IMR-90 (cell line): ENCODE measurements around the gene FAF1. TPM values are rescaled to one million over a fixed set of nuclear protein-coding genes. Genes with fewer than 3 reads are reported as not detected.

Experiments used
- ATAC-seq: fragments of 200-7000 bp; cut with Tn5 transposase; 2 replicates; pipeline ENCODE4 v1.9.1; 2020; ENCODE audit warnings: low read depth, mild to moderate bottlenecking, moderate library complexity
- BruUV-seq: library from RNA; stranded (reverse); fragments of 400-500 nt; replicated peaks from 2 replicates; lab custom pipeline; 2021; lab: Mats Ljungman, UMichigan
- CTCF ChIA-PET: fragments of 300-600 bp; formaldehyde crosslinking; extraction: SDS; loops from one replicate; lab custom pipeline; 2021; ENCODE audit warnings: antibody characterized with exemption; lab: Yijun Ruan, JAX
- POLR2A ChIA-PET: fragments of 300-600 bp; sonication (Branson Sonifier 250); formaldehyde crosslinking; loops from one replicate; lab custom pipeline; 2022; ENCODE audit warnings: antibody characterized with exemption; ENCODE audit not compliant: unreplicated experiment; lab: Charles Lee
- DNase-seq: peaks from one replicate; pipeline ENCODE4 v3.0.0; 2013
- H2AFZ ChIP-seq: replicated peaks from 2 replicates; pipeline ENCODE3; 2013; ENCODE audit warnings: low read length, mild to moderate bottlenecking; ENCODE audit not compliant: poor library complexity
- H2AK5ac ChIP-seq: 2 replicates; pipeline ENCODE4 v1.6.1; 2013; ENCODE audit warnings: low read depth, low read length, inconsistent platforms
- H2AK9ac ChIP-seq: replicated peaks from 2 replicates; pipeline ENCODE3; 2013; ENCODE audit warnings: mild to moderate bottlenecking, low read depth, low read length, moderate library complexity; ENCODE audit not compliant: poor library complexity
- H2BK120ac ChIP-seq: 2 replicates; pipeline ENCODE4 v1.6.1; 2013; ENCODE audit warnings: low read depth, low read length, inconsistent platforms
- H2BK15ac ChIP-seq: 3 replicates; pipeline ENCODE4 v1.6.1; 2013; ENCODE audit warnings: low read depth, low read length, inconsistent platforms
- H2BK20ac ChIP-seq: 2 replicates; pipeline ENCODE4 v1.6.1; 2013; ENCODE audit warnings: low read depth, mild to moderate bottlenecking, inconsistent platforms, low read length, moderate library complexity
- H2BK5ac ChIP-seq: 2 replicates; pipeline ENCODE4 v1.6.1; 2013; ENCODE audit warnings: mild to moderate bottlenecking, low read depth, low read length, inconsistent platforms; ENCODE audit not compliant: poor library complexity, severe bottlenecking
- H3K14ac ChIP-seq: replicated peaks from 2 replicates; pipeline ENCODE4 v1.6.1; 2013; ENCODE audit warnings: low read depth, low read length, inconsistent platforms
- H3K18ac ChIP-seq: 2 replicates; pipeline ENCODE4 v1.6.1; 2013; ENCODE audit warnings: low read depth, low read length, control low read depth
- H3K23ac ChIP-seq: 2 replicates; pipeline ENCODE4 v1.6.1; 2013; ENCODE audit warnings: low read depth, low read length, inconsistent platforms
- H3K27ac ChIP-seq: 2 replicates; pipeline ENCODE4 v1.5.1; 2013; ENCODE audit warnings: mild to moderate bottlenecking, control low read depth, low read length; ENCODE audit not compliant: insufficient read depth
- H3K27me3 ChIP-seq: 2 replicates; pipeline ENCODE4 v1.6.1; 2013; ENCODE audit warnings: low read length; ENCODE audit not compliant: control insufficient read depth, insufficient read depth
- H3K36me3 ChIP-seq: 2 replicates; pipeline ENCODE4 v1.6.1; 2013; ENCODE audit warnings: low read length, mixed read lengths; ENCODE audit not compliant: control insufficient read depth, insufficient read depth
- H3K4ac ChIP-seq: 2 replicates; pipeline ENCODE4 v1.6.1; 2013; ENCODE audit warnings: low read depth, low read length, inconsistent platforms
- H3K4me1 ChIP-seq: 2 replicates; pipeline ENCODE4 v1.6.1; 2013; ENCODE audit warnings: low read length, mixed read lengths; ENCODE audit not compliant: control insufficient read depth, insufficient read depth
- H3K4me2 ChIP-seq: 2 replicates; pipeline ENCODE4 v1.6.1; 2013; ENCODE audit warnings: low read depth, mild to moderate bottlenecking, control low read depth, low read length, moderate library complexity
- H3K4me3 ChIP-seq: 2 replicates; pipeline ENCODE4 v1.5.1; 2013; ENCODE audit warnings: low read depth, mild to moderate bottlenecking, control low read depth, low read length, moderate library complexity; ENCODE audit not compliant: insufficient read depth
- H3K56ac ChIP-seq: 2 replicates; pipeline ENCODE4 v1.6.1; 2013; ENCODE audit warnings: low read length, inconsistent platforms; ENCODE audit not compliant: insufficient read depth; ENCODE audit errors: extremely low read depth
- H3K79me1 ChIP-seq, 2 experiments: 2 replicates each; pipeline ENCODE4 v1.6.1; 2013; ENCODE audit warnings: low read length in 2 of 2, inconsistent platforms in 1 of 2, low read depth in 1 of 2
- H3K9ac ChIP-seq: 2 replicates; pipeline ENCODE4 v1.6.1; 2013; ENCODE audit warnings: low read depth, low read length, control low read depth
- H3K9me1 ChIP-seq: 2 replicates; pipeline ENCODE4 v1.6.1; 2013; ENCODE audit warnings: low read length, inconsistent platforms; ENCODE audit not compliant: insufficient read depth
- H3K9me3 ChIP-seq: 2 replicates; pipeline ENCODE4 v1.6.1; 2013; ENCODE audit warnings: low read length; ENCODE audit not compliant: control insufficient read depth, insufficient read depth
- H4K20me1 ChIP-seq: 2 replicates; pipeline ENCODE4 v1.6.1; 2013; ENCODE audit warnings: low read length, inconsistent platforms; ENCODE audit not compliant: insufficient read depth
- H4K5ac ChIP-seq: 2 replicates; pipeline ENCODE4 v1.6.1; 2013; ENCODE audit warnings: mild to moderate bottlenecking, low read depth, low read length, control low read depth
- H4K8ac ChIP-seq, 2 experiments: 2 replicates each; pipeline ENCODE4 v1.6.1; 2013; ENCODE audit warnings: low read depth in 2 of 2, low read length in 2 of 2, control low read depth in 1 of 2, inconsistent platforms in 1 of 2
- H4K91ac ChIP-seq: 2 replicates; pipeline ENCODE4 v1.6.1; 2013; ENCODE audit warnings: low read depth, low read length, inconsistent platforms; ENCODE audit not compliant: insufficient read depth
- BHLHE40 ChIP-seq: fragments of 150-350 bp; IDR thresholded peaks from 2 replicates; pipeline ENCODE4 v1.6.1; 2016; ENCODE audit warnings: mild to moderate bottlenecking, low read depth, low read length
- CEBPB ChIP-seq: IDR thresholded peaks from 2 replicates; pipeline ENCODE4 v1.6.1; 2012; ENCODE audit warnings: low read depth, low read length, improper control_type of control experiment
- CHD1 ChIP-seq: IDR thresholded peaks from 2 replicates; pipeline ENCODE4 v1.6.1; 2012; ENCODE audit warnings: low read depth, low read length, improper control_type of control experiment
- MAFK ChIP-seq: IDR thresholded peaks from 2 replicates; pipeline ENCODE4 v1.6.1; 2012; ENCODE audit warnings: low read depth, low read length, improper control_type of control experiment
- NFE2L2 ChIP-seq: fragments of 150-350 bp; IDR thresholded peaks from 2 replicates; pipeline ENCODE4 v1.6.1; 2016; ENCODE audit warnings: low read depth, mild to moderate bottlenecking, low read length
- RAD21 ChIP-seq: IDR thresholded peaks from 2 replicates; pipeline ENCODE4 v1.6.1; 2012; ENCODE audit warnings: low read length, improper control_type of control experiment
- RCOR1 ChIP-seq: IDR thresholded peaks from 2 replicates; pipeline ENCODE4 v1.6.1; 2012; ENCODE audit warnings: mild to moderate bottlenecking, low read length, improper control_type of control experiment; ENCODE audit not compliant: insufficient replicate concordance
- RFX5 ChIP-seq: IDR thresholded peaks from 2 replicates; pipeline ENCODE4 v1.8.0; 2012; ENCODE audit warnings: low read depth, mild to moderate bottlenecking, low read length, moderate library complexity
- WGBS, 2 experiments: methylation state at CpG; one replicate each; pipeline versions ENCODE4 v1.1.5 to v1.1.7; 2013; ENCODE audit warnings: missing lambda C conversion rate in 2 of 2; ENCODE audit not compliant: insufficient read length in 1 of 2; ENCODE audit errors: extremely low coverage in 2 of 2; 5-methylcytosine and 5-hydroxymethylcytosine counted together
- dilution Hi-C: fragments of 300-500 bp; cut with HindIII; formaldehyde crosslinking; loops from one replicate; pipeline ENCODE4 v1.14.3; 2018; ENCODE audit warnings: low sequenced_read_pairs; ENCODE audit not compliant: unreplicated experiment
- in situ Hi-C: fragments of 300-500 bp; cut with MboI; formaldehyde crosslinking; loops from 3 replicates; pipeline ENCODE4 v1.14.3; 2019; ENCODE audit warnings: low sequenced_read_pairs, inconsistent platforms, mixed read lengths
- intact Hi-C: fragments of 100-400 bp; cut with micrococcal nuclease; formaldehyde crosslinking; loops from 2 replicates; pipeline ENCODE4 v1.10.0; 2022
- polyA plus RNA-seq, 3 experiments: library from polyadenylated mRNA; depleted of rRNA; stranded (reverse); fragments of >200 nt; gene quantifications; 2 replicates each; pipeline ENCODE4 v1.2.3, GENCODE V29; 2012; ENCODE audit warnings: low replicate concordance in 1 of 3
- total RNA-seq: library from RNA; depleted of rRNA; stranded (reverse); fragments of >200 nt; gene quantifications from 2 replicates; pipeline ENCODE4 v1.2.3, GENCODE V29; 2012
- TF ChIP-seq, protein P1 (sequence below): fragments of 150-350 bp; IDR thresholded peaks from 2 replicates; pipeline ENCODE4 v1.6.1; 2017; ENCODE audit warnings: mild to moderate bottlenecking, antibody characterized with exemption, low read length, low read depth
- TF ChIP-seq, protein P2 (sequence below): fragments of 150-350 bp; IDR thresholded peaks from 2 replicates; pipeline ENCODE4 v1.6.1; 2016; ENCODE audit warnings: low read depth, mild to moderate bottlenecking, low read length, moderate library complexity, borderline replicate concordance

The FAF1 gene
- total and polyA plus RNA-seq, 2 of the 4 experiments (the other 2 are of a cell fraction), result 18.8 to 72.9 TPM

DNA sequence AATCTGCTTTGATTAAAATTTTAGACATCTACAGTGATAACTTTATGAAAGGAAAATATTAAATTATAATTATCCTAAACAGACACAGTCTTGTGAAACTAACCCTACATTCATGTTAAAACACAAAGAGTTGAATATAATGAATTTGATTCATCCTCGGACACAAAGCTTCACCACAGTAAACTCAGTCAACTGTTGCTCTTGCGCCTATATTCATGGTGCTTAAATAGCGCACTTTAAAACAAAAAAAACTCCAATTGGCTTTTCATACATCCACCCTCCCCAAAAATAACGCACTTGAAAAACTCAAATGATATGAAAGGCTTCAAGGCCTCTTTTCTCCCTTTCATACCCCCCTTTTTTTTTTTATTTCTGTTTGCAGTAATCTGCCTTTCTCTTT, 260.3 kb downstream of the FAF1 start:
- ATAC-seq, result no peak
- ChIA-PET POLR2A (no interaction called here), CTCF (interaction anchor here (0.6 to 0.9 kb wide), 2 partner anchors 16 to 333 kb away, joined by 3 to 4 read pairs; no protein-coding TSS in a partner anchor)
- no peak overlapping the region for H3K14ac ChIP-seq
- H3K9ac ChIP-seq, result no peak overlapping the region
- TF ChIP-seq, protein P1, sequence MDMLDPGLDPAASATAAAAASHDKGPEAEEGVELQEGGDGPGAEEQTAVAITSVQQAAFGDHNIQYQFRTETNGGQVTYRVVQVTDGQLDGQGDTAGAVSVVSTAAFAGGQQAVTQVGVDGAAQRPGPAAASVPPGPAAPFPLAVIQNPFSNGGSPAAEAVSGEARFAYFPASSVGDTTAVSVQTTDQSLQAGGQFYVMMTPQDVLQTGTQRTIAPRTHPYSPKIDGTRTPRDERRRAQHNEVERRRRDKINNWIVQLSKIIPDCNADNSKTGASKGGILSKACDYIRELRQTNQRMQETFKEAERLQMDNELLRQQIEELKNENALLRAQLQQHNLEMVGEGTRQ, result no peak
- TF ChIP-seq MAFK (no peak), RAD21 (no peak), NFE2L2 (no peak), BHLHE40 (no peak), CHD1 (no peak), CEBPB (no peak), RCOR1 (no peak), RFX5 (no peak)
- TF ChIP-seq, protein P2, sequence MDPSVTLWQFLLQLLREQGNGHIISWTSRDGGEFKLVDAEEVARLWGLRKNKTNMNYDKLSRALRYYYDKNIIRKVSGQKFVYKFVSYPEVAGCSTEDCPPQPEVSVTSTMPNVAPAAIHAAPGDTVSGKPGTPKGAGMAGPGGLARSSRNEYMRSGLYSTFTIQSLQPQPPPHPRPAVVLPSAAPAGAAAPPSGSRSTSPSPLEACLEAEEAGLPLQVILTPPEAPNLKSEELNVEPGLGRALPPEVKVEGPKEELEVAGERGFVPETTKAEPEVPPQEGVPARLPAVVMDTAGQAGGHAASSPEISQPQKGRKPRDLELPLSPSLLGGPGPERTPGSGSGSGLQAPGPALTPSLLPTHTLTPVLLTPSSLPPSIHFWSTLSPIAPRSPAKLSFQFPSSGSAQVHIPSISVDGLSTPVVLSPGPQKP, result no peak
- no peak overlapping the region for H3K56ac ChIP-seq
- intact Hi-C loops, result no loop called here
- H4K20me1 ChIP-seq, result no peaks in the 10 kb centered on the region
- H2BK20ac ChIP-seq, result no peak overlapping the region
- no peaks in the 10 kb centered on the region for H3K36me3 ChIP-seq
- H2BK15ac ChIP-seq, result no peak overlapping the region
- no peak overlapping the region for H4K91ac ChIP-seq
- no peak overlapping the region for H2AK9ac ChIP-seq
- no peak overlapping the region for H2BK120ac ChIP-seq
- BruUV-seq, result no TSS peak
- no peak overlapping the region for H3K4me3 ChIP-seq
- no peak overlapping the region for H4K5ac ChIP-seq
- H3K9me1 ChIP-seq, result no peaks in the 10 kb centered on the region
- no peak overlapping the region for H3K4ac ChIP-seq
- no peak overlapping the region for H3K23ac ChIP-seq
- DNase-seq, result no peak
- no peak overlapping the region for H2AK5ac ChIP-seq
- H3K4me1 ChIP-seq, result peaks cover 5% of the 10 kb centered on the region; the same call in 1 of the 2 replicates
- H3K18ac ChIP-seq, result no peak overlapping the region
- no peak overlapping the region for H3K4me2 ChIP-seq
- in situ Hi-C loops, result loop anchor here (10.0 kb wide), 1 partner anchor 75 kb away; no protein-coding TSS in a partner anchor
- H3K27me3 ChIP-seq, result no peaks in the 10 kb centered on the region
- H3K79me1 ChIP-seq, result no peaks in the 10 kb centered on the region; a peak in 1 of 4 replicates
- no peaks in the 10 kb centered on the region for H3K9me3 ChIP-seq
- no peak overlapping the region for H2AFZ ChIP-seq
- no peak overlapping the region for H3K27ac ChIP-seq
- no peak overlapping the region for H2BK5ac ChIP-seq
- WGBS, 2 experiments, result 100% methylated on average over 2 of the region's 4 CpGs; no CpG with 5 or more reads in 1 of the 2 experiments
- dilution Hi-C loops, result no loop called here
- no peak overlapping the region for H4K8ac ChIP-seq
